ENCODE measurements around the gene DYNAP.

The DYNAP gene

GRCh38 chr18:54636217-54636616 is 45.2 kb downstream of the DYNAP start:
- no peak for DNase-seq (ENCODE audit: low spot score)

GRCh38 chr18:54641734-54642133 is 50.7 kb downstream of the DYNAP start:
- no peak for DNase-seq (ENCODE audit: low spot score)

GRCh38 chr18:54647176-54647575 is 56.1 kb downstream of the DYNAP start:
- DNase-seq (ENCODE audit: low spot score), result no peak
